22Rv1 (cell line): ENCODE results near the gene TBCA.

Source experiments
- H3K27ac ChIP-seq: fragments of 450-650 bp; 2 replicates; pipeline ENCODE4 v1.5.1; 2017
- CTCF ChIP-seq: fragments of 450-650 bp; IDR thresholded peaks from 2 replicates; pipeline ENCODE4 v1.5.1; 2017; ENCODE audit warnings: mild to moderate bottlenecking
- ZFX ChIP-seq: fragments of 450-650 bp; IDR thresholded peaks from 2 replicates; pipeline ENCODE4 v1.6.1; 2017; ENCODE audit warnings: antibody characterized with exemption, borderline replicate concordance

Gene TBCA

GRCh38 chr5:77669677-77670076 lies 106.5 kb downstream of the TBCA start:
- H3K27ac ChIP-seq = no peak overlapping the region
- TF ChIP-seq CTCF (no peak), ZFX (no peak)

- H3K27ac ChIP-seq = no peak overlapping the region
- TF ChIP-seq CTCF (no peak), ZFX (no peak)
Measured at GRCh38 chr5:77663090-77663863, 112.9 kb downstream of the TBCA start.

GRCh38 chr5:77662635-77663034 lies 113.5 kb downstream of the TBCA start:
- no peak overlapping the region for H3K27ac ChIP-seq
- TF ChIP-seq ZFX (no peak), CTCF (no peak)

GRCh38 chr5:77658662-77659061 lies 117.5 kb downstream of the TBCA start:
- TF ChIP-seq CTCF (no peak), ZFX (no peak)
- no peak overlapping the region for H3K27ac ChIP-seq

- TF ChIP-seq CTCF = no peak
- H3K27ac ChIP-seq = no peak overlapping the region
Measured at GRCh38 chr5:77651343-77651742, 124.8 kb downstream of the TBCA start.

GRCh38 chr5:77650686-77651085 lies 125.5 kb downstream of the TBCA start:
- TF ChIP-seq ZFX (no peak), CTCF (no peak)

GRCh38 chr5:77649776-77650175 lies 126.4 kb downstream of the TBCA start:
- TF ChIP-seq ZFX (no peak), CTCF (no peak)
- no peak overlapping the region for H3K27ac ChIP-seq

More at GRCh38 chr5:77650686-77651085, 125.5 kb downstream of the TBCA start:
- H3K27ac ChIP-seq = no peak overlapping the region
